Stimulated activated CD8-positive, alpha-beta memory T cell treated with anti-CD3 and anti-CD28 coated beads, Interleukin-4, amount 100 ng/mL, for 48 hours (primary cell): ENCODE measurements around the gene PTCHD1.

Experiments
- DNase-seq: peaks from one replicate; pipeline ENCODE4 v3.0.0-alpha.2; 2020

Gene PTCHD1

DNA sequence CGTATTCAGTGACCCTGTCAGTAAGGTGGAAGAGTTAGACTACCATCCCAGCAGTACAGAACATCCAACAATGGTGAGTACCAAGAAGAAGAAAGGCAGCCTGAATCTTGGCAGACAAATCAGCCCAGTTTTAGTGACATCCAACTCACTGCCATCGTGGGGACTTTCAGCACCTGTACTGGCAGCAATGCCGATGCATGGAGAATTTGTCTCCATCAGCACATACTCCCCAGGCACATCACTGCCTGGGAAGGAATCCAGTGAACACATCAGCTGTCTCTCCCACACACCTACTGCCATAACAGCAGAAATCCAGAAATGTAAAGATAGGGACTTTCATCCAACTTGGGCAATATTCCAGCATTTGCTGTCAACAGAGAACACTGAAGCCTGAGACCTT, 29.8 kb downstream of the PTCHD1 start:
- no peak for DNase-seq

DNA sequence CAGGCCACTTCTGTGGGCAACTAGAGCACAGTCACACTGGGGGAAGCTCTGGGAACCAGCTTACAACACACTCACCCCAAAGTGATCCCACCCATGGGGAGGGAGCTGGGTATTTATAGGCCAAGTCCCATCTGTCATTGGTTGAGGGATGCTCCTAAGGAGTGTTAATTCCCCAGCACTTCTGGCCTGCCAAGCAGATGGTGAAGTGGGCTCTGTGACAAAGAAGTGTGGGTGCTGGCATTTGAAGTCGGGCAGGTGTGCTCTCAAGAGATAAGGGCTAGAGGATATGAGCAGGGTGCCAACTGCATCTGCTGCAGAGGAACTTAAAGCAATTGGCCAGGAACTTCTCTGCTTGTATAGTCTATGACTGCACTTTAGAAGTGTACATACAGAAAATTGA, 30.9 kb downstream of the PTCHD1 start:
- no peak for DNase-seq

DNA sequence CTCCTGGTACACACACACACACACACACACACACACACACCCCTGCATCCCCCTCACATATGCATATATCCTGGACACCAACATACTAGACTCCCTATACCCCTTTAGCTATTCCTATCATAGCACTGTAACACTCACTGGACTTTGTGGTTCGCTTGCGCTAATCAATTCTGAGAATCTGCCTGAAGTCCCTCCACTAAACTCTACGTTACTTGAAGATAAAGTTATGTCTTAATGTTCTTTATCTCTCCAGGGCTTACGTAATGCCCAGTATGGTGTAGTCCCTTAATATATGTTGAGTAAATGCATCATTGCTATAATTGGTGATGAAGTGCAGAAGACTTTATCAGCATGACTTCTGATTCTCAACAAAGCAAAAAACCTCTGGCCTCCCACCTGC, 32.3 kb downstream of the PTCHD1 start:
- no peak for DNase-seq

DNA sequence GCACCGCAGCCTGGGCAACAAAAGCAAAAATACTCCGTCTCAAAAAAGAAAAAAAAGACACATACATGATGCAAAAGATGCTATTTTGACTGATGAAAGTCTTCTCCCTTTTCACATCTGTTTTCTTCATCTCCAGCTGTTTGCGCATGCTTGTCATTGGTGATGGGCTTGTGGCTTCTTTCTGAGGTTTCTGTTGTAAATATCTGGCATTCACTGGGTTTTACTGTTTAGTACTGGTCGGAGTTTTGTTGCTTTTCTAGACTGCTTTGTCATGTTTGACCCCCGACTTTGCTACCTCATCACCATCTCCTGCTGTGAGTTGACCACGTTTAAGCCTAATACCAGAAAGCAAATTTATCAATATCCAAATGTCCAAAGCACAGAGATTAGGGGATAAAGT, 34.4 kb downstream of the PTCHD1 start:
- DNase-seq = no peak

DNA sequence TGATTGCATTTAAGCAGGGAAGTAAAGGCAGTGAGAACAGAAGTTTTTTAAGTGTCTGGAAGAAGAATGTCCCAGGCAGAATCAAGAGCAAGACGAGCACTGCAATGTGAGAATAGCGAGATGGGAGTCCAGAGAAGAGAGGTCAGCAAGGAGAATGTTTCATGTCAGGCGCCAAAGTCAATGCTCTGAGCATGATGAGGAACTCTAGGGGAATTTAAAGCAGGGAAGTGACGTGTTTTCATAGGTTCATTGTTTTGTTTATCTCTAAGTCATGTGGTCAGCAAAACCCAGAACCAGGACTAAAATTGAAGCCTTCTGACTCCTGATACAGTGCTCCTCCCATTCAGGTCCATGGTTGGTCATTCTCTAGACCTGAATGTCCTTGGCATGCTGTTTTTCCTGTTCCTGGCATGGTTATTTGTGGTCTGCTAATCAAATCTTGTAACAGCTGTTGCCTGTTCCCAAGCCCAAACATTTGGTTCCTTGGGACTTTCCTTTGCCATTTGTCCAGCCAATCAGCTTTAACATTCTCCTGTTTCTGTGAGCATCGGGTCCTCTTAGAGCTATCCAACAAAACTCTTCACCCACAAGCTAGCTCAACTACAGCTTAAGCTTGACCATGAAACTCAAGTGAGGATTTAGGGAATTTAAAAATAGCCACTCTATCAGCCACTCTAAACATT, 37.7 kb downstream of the PTCHD1 start:
- DNase-seq = no peak

DNA sequence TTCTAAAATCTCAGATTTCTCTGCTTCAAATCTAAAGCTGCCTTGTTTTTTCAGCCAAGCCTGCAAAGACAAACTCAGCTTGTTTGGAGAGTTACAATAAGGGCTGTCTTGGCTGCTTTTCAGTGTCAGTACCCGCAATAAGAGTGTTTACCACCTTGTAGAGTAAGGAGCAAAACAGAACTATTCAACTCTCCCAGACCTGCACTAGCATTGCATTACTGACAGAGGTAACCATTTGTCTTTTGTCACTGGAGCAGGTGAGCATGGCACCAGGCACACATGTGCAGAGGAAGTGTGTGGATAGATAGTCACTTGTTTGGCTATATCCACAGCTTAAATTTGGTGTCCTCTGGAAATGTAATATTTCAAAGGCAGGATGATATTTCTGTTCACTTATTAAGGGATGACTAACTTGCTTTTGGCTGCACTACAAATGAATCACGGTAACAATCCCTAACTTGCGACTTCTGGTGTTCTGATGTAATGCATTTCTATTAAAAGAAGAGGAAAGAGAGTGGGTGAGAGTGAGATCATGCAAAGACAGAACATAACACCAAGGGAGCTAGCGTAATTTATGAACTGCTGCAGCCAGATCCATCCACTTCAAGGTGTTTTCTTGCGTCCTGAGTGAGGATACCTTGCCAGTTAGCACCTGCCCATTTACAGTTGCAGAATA, 38.6 kb downstream of the PTCHD1 start:
- DNase-seq = no peak

DNA sequence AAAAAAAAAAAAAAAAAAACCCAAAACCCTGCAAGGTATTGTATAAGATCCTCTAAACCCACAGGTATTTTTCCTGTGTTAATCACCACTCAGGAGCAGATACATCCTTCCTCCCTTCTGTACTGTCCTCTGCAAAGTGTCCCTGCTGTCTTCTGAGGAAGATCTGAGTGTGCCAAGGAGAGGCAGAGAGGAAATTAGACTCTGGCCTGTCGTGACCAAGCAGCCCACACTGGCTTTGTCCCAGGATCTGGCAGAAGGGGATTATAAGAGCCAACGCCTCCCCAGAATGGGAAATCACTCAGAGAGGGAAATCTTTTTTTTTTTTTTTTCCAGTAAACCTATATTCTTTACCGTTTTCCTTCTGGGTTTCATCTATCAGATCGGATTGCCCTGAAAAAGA, 39.6 kb downstream of the PTCHD1 start:
- DNase-seq = no peak

DNA sequence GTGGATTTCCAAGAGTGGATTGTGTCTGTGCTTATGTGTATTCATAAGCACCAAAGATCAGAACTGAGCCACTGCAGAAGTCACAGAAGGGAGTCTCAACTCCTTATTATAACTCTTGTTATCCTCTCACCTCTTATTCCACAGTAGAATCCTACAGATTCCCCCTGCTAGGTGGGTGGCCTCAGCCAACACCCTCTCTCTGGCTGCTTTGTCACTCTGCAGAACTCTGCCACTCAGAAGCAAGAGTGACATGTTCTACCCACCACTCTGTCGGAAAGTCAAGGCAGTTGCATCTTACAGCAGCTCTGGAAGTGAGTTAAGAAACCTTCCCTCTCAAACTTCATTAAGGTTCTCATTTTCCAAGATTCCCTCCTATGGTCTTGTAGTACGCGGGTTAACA, 41.9 kb downstream of the PTCHD1 start:
- no peak for DNase-seq

DNA sequence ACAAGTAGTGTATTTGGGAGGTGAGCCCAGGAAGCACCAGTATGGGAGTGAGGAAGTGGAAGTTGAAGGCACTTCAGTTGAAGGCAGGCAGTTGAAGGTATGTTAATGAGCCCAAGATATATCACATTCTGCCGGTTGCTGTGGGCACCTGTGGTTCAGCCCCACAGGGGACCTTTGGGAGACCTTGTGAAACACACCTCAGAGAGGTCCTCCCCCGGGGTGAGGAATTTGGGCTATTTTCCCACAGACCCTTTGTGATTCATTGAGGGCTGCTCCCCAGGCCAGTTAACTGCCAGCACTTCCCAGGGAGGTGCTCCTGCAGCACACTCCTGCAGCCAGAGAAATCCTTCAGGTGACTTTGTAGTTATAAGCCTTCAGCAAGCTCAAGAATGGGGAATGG, 45.9 kb downstream of the PTCHD1 start:
- no peak for DNase-seq

DNA sequence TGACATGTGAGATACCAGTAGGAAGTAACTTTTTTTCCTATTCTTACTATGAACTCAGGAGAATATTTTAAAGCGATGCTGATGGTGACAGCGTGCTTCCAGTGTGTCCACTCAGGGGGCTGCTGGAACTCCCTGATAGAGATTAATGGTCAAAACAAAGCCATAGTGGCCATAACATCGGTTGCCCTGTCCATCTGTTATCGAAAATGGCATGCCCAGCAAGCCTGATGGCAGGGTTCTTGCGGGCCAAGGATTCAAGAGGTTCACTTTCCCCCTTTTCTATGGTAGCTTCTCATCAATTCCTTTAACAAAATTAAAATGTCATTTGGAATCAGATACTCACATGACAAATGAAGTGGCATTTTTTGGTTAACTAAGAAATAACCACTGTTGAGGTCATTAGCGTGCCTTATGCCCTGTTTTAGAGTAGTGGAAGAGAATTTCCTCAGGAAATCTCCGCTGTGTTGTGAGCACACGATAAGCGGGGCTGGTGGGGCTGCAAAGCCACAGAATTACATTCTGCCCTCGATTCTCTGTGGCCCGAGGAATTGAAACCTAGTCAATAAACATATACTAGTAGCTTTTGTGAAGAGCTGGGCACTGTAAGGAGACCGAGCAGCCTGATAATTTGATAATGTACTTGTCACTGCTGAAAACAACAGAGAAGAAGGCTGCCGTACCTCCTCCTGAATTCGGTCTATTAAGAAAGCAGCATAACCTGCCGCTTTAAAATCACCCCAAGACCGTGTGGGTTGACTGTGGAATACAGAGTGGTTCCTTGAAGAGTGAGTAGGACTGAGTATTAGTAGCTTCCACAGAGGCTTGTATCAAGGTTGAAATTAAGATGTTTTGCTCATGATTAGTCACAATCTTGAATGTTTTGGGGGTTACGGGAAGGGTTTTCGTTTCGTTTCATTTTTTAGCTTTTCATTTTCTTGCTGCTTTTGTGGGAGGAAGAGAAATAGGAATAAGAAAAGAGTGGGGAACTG, 46.7 kb downstream of the PTCHD1 start:
- DNase-seq = no peak

DNA sequence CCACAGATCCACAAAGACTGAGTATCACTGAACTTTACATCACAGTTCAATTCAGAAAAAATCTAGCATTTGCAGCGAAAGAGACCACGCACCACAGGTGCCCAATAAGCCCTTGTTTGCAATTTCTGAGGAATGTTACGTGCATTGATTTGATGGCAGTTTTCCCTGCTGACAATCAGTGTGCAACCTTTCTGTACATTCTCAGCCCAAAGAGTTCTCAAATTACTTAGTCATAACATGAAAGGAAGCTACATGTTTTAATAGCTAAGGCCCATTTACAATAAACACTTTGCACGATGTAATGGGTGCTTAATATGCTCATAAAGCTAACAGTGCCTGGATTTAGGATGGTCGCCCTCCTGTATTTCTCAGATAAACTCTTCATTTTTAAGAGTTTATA, 47.9 kb downstream of the PTCHD1 start:
- no peak for DNase-seq

DNA sequence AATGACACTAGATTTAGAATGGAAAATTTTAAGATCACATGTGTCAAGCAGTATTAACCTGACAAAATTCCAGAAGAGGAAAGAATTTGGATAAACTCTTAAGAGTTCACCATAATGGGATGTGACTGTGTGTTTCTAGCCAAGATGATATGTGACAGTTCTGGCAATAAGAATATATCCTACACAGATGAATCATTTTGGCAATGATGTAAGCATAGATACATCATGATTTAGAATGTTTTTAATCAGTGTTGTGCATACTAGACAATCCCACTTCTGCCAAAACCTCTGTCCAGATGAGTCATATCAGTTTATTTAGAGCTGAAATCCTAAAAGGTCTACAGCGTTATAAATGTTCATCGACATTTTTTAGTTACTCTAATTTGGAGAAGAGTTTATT, 48.8 kb downstream of the PTCHD1 start:
- no peak for DNase-seq

DNA sequence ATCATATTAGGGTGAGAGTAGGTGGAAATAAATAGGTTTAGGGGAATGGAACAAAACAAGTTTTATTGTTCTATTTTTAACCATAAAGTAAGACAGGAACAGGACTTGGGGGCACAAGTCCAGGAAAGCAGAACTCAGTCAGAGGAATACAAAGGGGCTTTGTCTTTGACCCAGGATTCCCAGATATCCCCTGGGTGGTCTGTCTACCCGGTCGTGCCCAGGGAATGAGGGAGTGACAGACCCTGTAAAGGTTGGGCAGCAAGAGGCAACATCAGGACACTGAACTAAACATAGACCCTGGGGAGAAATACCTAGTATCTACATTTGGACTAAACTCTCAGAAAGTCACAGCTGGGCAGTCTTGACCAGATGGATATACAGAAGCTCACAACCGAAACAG, 50.6 kb downstream of the PTCHD1 start:
- DNase-seq = no peak

DNA sequence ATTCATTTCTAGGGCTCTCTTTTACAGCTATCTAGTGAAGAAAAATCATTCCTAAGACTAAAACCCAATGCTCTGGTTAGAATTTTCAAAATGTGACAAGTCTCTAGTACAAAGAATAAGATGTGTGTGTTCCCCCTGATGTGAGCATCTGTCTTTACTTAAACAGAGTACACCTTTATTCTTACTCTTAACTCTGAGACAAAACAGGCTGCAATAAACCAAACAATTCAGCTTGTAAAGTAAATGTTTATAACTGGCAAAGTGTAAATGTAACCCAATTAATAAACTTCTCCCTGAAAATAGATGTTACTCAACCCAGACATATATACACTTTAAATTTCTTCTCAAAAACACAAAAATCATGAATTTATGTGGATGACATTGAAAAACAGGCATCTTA, 51.6 kb downstream of the PTCHD1 start:
- no peak for DNase-seq

DNA sequence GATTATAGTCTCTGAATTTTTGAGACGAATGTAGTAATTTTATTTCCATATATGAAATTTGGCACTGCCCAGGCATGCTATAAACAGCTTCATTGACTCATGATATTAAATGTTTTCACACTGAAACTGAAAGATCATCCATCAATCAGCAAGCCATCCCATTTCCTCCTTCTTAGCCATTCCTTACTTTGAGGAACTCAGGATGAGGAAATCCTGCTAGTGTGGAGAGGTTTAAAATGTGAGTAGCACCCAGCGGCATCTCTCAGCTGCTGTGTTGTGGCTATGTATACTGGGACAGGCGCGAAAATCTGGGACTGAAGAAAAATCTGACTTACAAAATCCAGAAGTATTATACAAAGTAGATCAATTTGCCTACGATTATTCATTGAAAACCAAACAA, 52.1 kb downstream of the PTCHD1 start:
- no peak for DNase-seq

DNA sequence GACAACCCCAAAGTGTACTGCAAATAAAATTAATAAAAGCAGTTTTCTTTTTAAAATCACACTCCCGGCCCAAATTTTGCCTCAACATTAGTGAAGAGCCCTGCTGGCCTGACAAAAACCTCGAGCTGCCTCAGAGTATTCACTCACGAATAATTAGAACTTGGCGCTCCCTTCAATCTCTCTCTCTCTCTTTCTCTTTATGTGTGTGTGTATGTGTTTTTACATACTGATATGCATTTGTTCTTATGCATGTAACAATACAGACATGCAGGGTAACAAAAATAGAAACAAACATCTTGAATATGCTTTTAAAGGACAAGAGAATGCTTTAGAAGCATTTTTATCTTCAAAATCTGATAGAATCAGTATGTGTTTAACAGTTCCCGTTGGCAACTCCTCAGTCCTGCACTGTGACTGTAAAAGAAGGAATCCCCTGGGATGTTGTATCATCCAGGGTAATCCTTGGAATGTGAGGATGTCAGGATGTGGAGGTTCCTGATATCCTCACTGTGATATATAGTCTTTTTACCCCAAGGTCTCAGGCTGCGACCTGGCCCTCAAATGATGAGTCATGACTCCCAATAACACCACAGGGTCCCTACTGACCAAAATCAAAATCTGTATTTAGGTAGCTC, 53.0 kb downstream of the PTCHD1 start:
- no peak for DNase-seq

DNA sequence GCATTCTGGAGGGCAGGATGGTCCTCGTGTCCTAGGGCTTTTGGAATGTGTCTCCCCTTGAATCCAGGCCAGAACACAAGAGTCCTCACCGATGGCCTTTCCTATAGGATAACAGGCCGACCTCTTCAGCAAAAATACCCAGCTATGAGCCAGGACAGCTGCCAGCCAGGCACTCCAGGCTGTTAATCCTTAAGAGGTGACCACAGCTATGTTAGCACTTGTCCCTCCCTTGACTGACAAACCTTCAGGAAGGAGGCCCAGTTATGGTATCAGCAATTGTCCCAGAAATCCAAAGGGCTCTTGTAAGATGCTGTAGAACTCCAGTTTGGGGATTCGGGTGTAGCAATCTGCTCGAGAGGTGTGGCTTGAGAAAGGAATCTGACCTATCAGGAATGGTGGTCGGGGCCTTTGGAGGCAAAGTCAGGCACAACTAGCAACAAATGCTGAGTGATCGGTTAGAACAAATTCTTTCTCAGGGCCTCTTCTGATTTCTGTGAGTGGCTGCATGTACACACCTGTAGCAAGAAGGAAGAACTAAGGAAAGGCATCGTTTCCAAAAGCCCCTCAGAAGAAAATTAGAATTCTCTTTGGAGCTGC, 54.6 kb downstream of the PTCHD1 start:
- no peak for DNase-seq

DNA sequence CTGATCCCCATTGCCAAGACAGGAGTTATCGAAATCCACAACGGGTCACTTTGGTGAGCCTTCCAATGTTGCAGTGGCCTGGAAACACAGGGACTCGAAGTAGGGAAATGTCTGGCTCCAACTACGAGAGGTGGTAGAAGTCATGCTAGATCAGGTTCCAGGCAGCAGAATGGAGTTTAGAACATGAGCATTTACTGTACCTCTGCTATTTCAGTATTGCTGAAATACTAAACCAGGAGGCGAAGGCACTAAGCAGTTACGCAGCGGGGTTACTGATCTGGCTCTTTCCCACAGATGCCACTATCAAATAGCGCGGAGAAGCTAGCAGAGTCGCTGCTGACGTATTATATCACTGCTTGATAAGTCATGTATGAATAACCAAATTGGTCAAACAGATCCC, 56.3 kb downstream of the PTCHD1 start:
- no peak for DNase-seq

DNA sequence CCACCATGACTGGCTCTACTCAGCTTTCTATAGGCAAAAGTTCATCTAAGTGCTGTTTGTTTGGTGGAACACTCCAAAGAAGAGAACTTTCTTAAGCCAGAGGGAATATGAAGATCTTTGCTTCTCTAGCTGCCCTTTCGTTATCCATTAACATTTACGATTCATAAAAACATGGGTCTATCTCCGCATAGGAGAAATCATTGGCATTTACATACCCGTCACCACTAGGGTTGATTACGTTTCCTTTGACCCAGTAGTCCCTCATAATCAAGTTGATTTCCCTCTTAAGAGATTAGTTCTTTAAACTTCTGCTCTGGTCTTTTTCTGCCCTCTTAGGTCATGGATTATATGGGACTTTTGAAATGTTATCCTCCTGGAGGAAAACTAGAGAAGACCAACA, 57.5 kb downstream of the PTCHD1 start:
- DNase-seq = no peak

DNA sequence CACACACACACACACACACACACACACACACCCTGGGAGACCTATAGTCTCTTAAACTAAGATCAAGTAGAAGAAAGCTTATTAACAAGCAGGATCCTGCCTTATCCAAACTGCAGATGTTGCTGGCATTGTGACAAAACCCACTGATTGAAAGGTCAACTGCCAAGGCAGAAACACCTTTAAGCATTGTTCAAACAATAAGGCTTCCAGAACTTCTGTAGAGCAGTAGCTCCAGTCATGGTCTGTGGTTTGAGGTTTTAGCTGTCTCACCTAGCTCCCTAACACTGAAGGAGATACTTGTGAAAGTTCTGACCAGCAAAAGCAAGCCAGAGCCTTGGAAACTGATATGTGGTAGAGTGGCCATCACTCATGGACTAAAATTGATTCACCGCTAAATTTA, 59.8 kb downstream of the PTCHD1 start:
- DNase-seq = no peak

DNA sequence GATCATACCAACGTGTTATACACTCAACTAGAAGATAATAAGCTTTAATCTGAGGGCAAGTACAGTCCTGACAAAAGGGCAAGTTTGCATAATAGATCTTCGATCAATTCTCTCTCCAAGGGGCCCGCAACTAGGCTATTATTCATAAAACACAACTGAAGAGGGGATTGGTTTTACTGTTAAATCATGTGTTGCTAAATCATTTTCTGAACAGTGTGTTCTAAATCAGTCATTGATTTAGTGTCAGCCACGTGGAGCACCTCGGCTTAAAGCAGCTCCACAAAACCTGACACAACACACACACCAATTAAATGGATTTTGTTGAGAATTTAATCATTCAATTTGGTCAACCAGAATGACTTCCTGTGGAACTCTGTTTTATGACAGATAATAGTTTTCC, 61.6 kb downstream of the PTCHD1 start:
- no peak for DNase-seq

DNA sequence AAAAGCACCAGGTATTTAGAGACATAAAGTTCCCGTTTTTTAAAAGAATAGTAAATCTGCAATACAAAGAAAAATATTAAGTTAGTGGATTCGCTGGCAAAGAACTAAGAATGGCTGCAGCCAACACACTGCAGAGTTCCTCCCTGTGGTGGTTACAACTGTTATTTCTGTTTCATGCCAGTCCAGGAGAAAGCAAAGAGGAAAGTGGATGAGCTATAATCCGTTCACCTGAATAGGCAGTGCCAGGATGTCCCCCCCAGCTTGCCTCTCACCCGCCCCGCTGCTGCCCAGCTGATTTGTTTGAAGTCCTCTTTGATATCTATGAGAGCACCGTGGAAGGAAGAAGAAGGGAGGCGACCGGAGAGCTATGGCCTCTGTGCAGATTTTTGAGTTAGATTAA, 63.9 kb downstream of the PTCHD1 start:
- no peak for DNase-seq

DNA sequence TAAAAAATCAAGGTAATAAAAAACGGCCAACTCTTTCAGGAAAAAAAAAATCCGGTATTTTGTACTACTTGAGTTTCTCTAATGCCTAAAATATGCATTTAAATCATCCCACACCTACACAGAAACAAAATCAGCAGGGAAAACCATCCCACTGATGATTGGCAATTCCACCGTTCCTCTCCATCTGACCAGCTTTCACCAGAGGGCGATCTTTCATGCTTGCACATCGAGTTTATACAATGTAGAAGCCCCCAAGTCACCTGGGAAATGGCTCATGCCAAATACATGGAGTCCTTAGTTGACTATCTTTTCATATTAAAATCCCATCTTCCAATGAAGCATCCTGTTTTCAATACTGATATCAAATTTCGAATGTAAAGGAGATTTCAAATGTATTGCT, 69.2 kb downstream of the PTCHD1 start:
- no peak for DNase-seq
